HFF-Myc (cell line): Measurements from ENCODE around the gene CYBA.

Experiments
- DNase-seq: peaks from one replicate; pipeline ENCODE4 v3.0.0-alpha.2; 2011; ENCODE audit warnings: low read depth; ENCODE audit errors: extremely low read depth
- H3K4me3 ChIP-seq: replicated peaks from 2 replicates; pipeline ENCODE4 v1.5.1; 2011; ENCODE audit warnings: low read depth, mild to moderate bottlenecking, control low read depth, low read length
- TF ChIP-seq, protein P1 (sequence below): IDR thresholded peaks from 2 replicates; pipeline ENCODE4 v1.5.1; 2012; ENCODE audit warnings: mild to moderate bottlenecking, low read depth, low read length, control low read depth; ENCODE audit errors: missing control alignments

The CYBA gene

DNA sequence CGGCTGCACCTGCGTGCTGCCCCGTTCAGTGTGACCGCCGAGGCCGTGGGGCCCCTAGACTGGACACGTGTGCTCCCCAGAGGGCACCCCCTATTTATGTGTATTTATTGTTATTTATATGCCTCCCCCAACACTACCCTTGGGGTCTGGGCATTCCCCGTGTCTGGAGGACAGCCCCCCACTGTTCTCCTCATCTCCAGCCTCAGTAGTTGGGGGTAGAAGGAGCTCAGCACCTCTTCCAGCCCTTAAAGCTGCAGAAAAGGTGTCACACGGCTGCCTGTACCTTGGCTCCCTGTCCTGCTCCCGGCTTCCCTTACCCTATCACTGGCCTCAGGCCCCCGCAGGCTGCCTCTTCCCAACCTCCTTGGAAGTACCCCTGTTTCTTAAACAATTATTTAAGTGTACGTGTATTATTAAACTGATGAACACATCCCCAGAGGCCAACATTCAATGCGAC lies 10.8 kb downstream of the CYBA start:
- no peak overlapping the region for H3K4me3 ChIP-seq
- no peak for DNase-seq
- TF ChIP-seq, protein P1, sequence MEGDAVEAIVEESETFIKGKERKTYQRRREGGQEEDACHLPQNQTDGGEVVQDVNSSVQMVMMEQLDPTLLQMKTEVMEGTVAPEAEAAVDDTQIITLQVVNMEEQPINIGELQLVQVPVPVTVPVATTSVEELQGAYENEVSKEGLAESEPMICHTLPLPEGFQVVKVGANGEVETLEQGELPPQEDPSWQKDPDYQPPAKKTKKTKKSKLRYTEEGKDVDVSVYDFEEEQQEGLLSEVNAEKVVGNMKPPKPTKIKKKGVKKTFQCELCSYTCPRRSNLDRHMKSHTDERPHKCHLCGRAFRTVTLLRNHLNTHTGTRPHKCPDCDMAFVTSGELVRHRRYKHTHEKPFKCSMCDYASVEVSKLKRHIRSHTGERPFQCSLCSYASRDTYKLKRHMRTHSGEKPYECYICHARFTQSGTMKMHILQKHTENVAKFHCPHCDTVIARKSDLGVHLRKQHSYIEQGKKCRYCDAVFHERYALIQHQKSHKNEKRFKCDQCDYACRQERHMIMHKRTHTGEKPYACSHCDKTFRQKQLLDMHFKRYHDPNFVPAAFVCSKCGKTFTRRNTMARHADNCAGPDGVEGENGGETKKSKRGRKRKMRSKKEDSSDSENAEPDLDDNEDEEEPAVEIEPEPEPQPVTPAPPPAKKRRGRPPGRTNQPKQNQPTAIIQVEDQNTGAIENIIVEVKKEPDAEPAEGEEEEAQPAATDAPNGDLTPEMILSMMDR, result no peak

DNA sequence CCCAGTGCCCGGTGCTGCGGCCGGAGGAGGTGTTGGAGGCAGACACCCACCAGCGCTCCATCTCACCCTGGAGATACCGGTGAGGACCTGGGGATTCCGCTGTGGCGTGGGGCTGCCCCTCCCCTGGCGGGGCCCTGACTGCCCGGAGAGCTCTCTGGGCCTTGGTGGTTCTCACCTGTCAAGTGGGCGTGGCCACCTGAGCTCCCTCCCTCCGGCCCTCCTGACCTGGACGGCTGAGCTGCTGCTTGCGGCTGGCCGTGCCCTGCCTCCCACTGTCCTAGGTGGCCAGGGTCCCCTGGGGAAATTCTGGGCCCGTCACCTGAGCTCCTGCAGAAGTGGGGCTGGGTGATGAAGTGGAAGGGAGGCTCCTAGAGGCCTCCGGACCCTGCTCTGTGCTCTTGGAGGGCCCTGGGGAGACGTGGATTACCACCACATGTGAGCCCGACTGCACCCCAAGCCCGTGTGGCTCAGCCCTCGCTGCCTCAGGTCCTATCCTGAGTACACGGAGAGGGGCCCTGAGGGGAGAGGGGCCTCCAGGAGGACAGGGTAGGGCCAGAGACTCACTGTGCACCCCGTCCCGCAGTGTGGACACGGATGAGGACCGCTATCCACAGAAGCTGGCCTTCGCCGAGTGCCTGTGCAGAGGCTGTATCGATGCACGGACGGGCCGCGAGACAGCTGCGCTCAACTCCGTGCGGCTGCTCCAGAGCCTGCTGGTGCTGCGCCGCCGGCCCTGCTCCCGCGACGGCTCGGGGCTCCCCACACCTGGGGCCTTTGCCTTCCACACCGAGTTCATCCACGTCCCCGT lies 11.4 kb downstream of the CYBA start:
- TF ChIP-seq, protein P1, result no peak
- H3K4me3 ChIP-seq, result no peak overlapping the region
- DNase-seq, result no peak

DNA sequence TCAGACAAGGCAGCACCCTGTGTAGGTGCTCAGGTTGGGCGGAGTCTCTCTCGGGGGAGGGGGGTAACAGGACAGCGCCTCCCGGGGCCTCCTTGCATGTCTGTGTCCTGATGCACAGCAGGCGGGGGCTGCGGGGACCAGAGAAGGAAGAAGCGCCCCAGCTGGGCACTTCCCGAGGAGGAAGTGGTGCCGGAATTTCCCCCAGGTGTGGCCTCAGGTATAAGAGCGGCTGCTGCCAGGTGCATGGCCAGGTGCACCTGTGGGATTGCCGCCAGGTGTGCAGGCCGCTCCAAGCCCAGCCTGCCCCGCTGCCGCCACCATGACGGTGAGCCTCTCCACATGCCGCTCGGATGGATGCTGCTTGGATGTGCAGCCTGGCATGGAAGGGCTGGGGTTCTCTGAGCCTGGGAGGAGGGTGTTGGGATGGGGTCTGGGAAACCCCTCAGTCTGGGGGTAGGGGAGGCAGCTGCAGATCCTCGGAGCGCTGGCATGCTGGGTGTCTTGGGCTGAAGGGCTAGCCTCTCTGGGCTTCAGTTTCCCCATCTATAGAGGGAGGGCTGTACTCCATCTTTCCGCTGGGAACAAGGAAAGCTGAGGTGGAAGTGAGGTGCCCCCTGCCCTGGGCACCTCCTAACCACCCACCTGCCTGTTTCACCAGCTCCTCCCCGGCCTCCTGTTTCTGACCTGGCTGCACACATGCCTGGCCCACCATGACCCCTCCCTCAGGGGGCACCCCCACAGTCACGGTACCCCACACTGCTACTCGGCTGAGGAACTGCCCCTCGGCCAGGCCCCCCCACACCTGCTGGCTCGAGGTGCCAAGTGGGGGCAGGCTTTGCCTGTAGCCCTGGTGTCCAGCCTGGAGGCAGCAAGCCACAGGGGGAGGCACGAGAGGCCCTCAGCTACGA lies 12.3 kb downstream of the CYBA start, which contains the start of gene IL17C:
Gene IL17C (plus strand): TSS at position 250 of the 908 bp plus-strand sequence. CDS start 70 bp downstream, at position 320.
- no peak for DNase-seq
- H3K4me3 ChIP-seq, result no peak within 1 kb of the TSS
- TF ChIP-seq, protein P1, result no peak

DNA sequence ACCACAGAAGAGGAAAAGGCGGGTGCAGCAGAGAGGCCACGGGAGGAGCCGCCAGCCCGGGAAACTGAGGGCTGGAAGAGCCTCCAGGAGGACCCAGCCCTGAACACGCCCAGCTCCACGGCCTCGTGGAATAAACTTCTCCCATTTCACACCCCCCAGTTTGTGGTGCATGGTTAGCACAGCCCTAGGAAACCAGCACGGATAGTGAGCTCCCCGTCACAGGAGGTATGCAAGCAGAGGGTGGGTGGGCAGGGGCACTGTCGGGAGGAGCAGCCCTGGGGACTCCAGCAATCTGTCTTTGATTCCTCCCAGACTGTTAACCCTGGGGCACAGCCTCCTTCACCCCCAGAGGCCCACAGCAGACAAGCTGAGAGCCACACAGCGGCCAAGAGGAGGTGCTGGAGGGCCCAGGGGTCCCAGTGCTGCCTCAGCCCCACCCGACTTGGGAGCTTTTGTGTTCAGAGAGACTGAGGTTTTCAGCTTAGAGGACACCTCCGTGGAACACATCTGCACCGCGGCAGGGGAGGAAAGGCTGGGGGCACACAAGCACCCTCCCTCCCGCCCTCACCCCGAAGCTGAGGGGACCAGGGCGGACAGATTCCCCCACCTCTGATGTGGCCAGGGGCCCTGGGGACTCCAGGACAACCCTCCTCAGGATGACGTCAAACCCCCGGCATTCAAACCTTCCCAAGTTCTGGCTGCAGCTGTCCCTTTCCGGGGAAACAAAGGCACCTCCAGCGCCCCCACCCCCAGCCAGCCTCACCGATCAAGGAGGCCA lies 14.2 kb downstream of the CYBA start:
- H3K4me3 ChIP-seq, result no peak overlapping the region
- TF ChIP-seq, protein P1, result no peak
- DNase-seq, result no peak

DNA sequence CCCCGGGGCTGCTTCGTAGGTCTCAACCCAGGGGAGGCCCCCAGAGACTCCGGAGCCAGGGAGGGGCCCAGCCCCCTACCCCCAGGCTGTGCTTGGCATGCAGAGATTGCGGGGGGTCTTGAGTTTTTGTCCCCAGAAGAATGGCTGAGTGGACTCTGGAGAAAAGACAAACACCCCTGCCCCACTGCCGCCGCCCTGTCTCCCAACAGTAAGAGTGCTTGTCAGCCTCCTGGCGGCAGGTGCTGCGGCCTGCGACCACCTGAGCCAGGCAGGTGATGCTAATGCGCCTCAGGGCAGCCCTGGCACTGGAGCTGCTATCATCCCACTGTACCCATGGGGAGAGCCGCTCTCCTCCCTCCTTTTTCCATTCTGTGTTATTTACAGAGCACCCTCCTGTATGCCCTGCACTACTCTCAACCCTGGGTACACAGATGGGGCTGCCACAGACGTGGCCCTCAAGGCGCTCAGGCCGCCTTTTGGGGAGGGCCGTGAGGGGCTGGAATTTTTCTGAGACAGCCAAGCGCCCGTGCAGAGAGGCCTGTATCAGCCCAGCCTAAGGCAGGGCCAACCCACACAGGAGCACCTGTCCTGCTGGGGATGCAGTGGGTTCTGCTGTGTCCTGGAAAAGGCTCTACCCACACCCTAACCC lies 15.1 kb downstream of the CYBA start:
- TF ChIP-seq, protein P1, result no peak
- no peak overlapping the region for H3K4me3 ChIP-seq
- DNase-seq, result no peak
